Measurements from ENCODE around the gene LCE2C. TPM values are rescaled to one million over a fixed set of nuclear protein-coding genes. Genes with fewer than 3 reads are reported as not detected.
"Not testable (repeated sequence)": the region's sequence is repeated elsewhere in the genome, so short reads cannot be mapped to it uniquely, and the experiment has no call there.

Gene LCE2C
- total RNA-seq, 1 experiment from 2014 or later = not detected

GRCh38 chr1:152663098-152663497 lies 12.0 kb upstream of the LCE2C start, which contains the start of gene LCE2D:
Gene LCE2D (plus strand): TSS chr1:152663380. CDS start chr1:152664106, 726 bp downstream.
- Mint-ChIP-seq H3K27me3 (ENCODE audit: low read depth) (peaks cover 9% of the 10 kb centered on the region), H3K9me3 (peaks cover 93% of the 10 kb centered on the region), H3K36me3 (peaks cover 84% of the 10 kb centered on the region), H3K4me3 (no peak within 1 kb of the TSS), H3K27ac (no peak within 1 kb of the TSS), H3K4me1 (no peaks in the 10 kb centered on the region)
- ChIA-PET POLR2A (no interaction called here), CTCF (no interaction called here)
- no peak for ATAC-seq
- TF ChIP-seq CREB1 (CRISPR knock-in tag; IDR thresholded peaks at IDR 0.05) (no peak), TEAD4 (CRISPR knock-in tag; IDR thresholded peaks at IDR 0.05) (no peak), ZNF396 (CRISPR knock-in tag; IDR thresholded peaks at IDR 0.05; ENCODE audit: borderline replicate concordance) (no peak), IRF2 (CRISPR knock-in tag; IDR thresholded peaks at IDR 0.05; ENCODE audit: borderline replicate concordance, low read depth) (no peak), E2F4 (CRISPR knock-in tag; IDR thresholded peaks at IDR 0.05; ENCODE audit: borderline replicate concordance, low read depth) (no peak), ZBTB43 (CRISPR knock-in tag; IDR thresholded peaks at IDR 0.05) (no peak), ZBTB21 (CRISPR knock-in tag; IDR thresholded peaks at IDR 0.05; ENCODE audit: borderline replicate concordance) (no peak), PRRX2 (CRISPR knock-in tag; IDR thresholded peaks at IDR 0.05) (no peak), KAT7 (CRISPR knock-in tag; IDR thresholded peaks at IDR 0.05; ENCODE audit: borderline replicate concordance) (no peak), HMGXB4 (CRISPR knock-in tag; IDR thresholded peaks at IDR 0.05) (no peak), FOXP4 (CRISPR knock-in tag; IDR thresholded peaks at IDR 0.05) (no peak)
- no peak for DNase-seq (ENCODE audit: low spot score)

GRCh38 chr1:152666171-152666570 lies 8.9 kb upstream of the LCE2C start:
- H3K36me3 Mint-ChIP-seq = peaks cover 84% of the 10 kb centered on the region
- H3K9me3 Mint-ChIP-seq = peaks cover 92% of the 10 kb centered on the region
- H3K4me3 Mint-ChIP-seq; DNase-seq (ENCODE audit: low spot score); H3K27me3 Mint-ChIP-seq (ENCODE audit: low read depth); ATAC-seq; H3K27ac Mint-ChIP-seq; POLR2A ChIA-PET; H3K4me1 Mint-ChIP-seq: not testable (repeated sequence)
- CTCF ChIA-PET = interaction anchor here (0.6 kb wide), 1 partner anchor 12 kb away, joined by 4 read pairs; no protein-coding TSS in a partner anchor

- Mint-ChIP-seq H3K36me3 (peaks cover 81% of the 10 kb centered on the region), H3K27me3 (ENCODE audit: low read depth) (peaks cover 6% of the 10 kb centered on the region), H3K27ac (no peak overlapping the region), H3K9me3 (peaks cover 91% of the 10 kb centered on the region), H3K4me3 (no peak overlapping the region), H3K4me1 (no peaks in the 10 kb centered on the region)
- no peak for ATAC-seq
- ChIA-PET CTCF (no interaction called here), POLR2A (no interaction called here)
- TF ChIP-seq TEAD4 (CRISPR knock-in tag; IDR thresholded peaks at IDR 0.05) (no peak), E2F5 (CRISPR knock-in tag; IDR thresholded peaks at IDR 0.05) (no peak), ZNF317 (CRISPR knock-in tag; IDR thresholded peaks at IDR 0.05; ENCODE audit: borderline replicate concordance, low read depth) (no peak), ZNF396 (CRISPR knock-in tag; IDR thresholded peaks at IDR 0.05; ENCODE audit: borderline replicate concordance) (no peak), NR1H2 (CRISPR knock-in tag; IDR thresholded peaks at IDR 0.05) (no peak), ZMAT4 (CRISPR knock-in tag; IDR thresholded peaks at IDR 0.05) (no peak), ZBTB43 (CRISPR knock-in tag; IDR thresholded peaks at IDR 0.05) (no peak), FOXP4 (CRISPR knock-in tag; IDR thresholded peaks at IDR 0.05) (no peak), SP1 (CRISPR knock-in tag; conservative IDR thresholded peaks at IDR 0.05) (no peak)
- DNase-seq (ENCODE audit: low spot score) = no peak
These were observed 7.4 kb upstream of the LCE2C start for GRCh38 chr1:152667648-152668047.
